Measurements from ENCODE around the gene TMEM63C. TPM values are rescaled to one million over a fixed set of nuclear protein-coding genes. Genes with fewer than 3 reads are reported as not detected.

TMEM63C gene
- total RNA-seq, 1 donor from 2014 or later = 0.92 TPM

DNA sequence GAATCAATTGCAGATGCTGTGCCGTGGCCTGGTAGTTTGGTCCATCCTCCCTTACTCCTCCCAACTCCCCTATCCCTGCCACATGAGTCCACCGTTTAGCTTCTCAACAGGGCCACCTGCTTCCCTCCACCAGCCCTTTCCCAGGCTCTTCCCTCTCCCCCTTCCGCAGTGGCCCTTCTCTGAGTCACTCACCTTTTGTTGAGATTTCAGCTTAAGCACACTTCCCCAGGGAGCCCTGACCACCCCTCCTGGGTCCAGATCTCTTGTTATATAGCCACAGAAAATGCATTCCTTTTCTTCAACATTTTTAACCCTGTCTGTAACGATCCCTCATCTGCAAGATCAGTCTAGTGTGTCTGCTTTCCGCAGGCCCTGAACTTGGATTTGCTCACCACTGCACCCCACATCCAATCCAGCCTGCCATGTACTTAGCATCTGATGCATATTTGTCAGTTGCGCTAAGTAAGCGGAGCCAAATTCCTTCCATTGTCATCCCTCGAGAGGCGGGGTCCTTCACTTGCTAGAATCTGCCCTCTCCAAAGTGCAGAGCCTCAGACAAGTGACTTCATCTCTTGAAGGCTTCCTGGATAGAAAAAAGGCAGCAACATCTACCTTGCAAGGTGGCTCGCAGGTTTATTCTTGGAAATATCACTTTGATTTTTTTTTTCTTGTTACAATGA is 41.1 kb downstream of the TMEM63C start:
- no peak for DNase-seq

GRCh38 chr14:77224212-77224611 is 42.6 kb downstream of the TMEM63C start:
- DNase-seq = no peak

- no peak for DNase-seq
Observed at GRCh38 chr14:77225254-77225653, 43.7 kb downstream of the TMEM63C start.

- no peak for DNase-seq
Observed at GRCh38 chr14:77225892-77226557, 44.4 kb downstream of the TMEM63C start.

- no peak for DNase-seq
Observed at GRCh38 chr14:77228056-77228455, 46.5 kb downstream of the TMEM63C start.

- no peak for DNase-seq
Observed at GRCh38 chr14:77230914-77231313, 49.3 kb downstream of the TMEM63C start.

- DNase-seq = no peak
Observed at GRCh38 chr14:77231721-77232120, 50.1 kb downstream of the TMEM63C start.

DNA sequence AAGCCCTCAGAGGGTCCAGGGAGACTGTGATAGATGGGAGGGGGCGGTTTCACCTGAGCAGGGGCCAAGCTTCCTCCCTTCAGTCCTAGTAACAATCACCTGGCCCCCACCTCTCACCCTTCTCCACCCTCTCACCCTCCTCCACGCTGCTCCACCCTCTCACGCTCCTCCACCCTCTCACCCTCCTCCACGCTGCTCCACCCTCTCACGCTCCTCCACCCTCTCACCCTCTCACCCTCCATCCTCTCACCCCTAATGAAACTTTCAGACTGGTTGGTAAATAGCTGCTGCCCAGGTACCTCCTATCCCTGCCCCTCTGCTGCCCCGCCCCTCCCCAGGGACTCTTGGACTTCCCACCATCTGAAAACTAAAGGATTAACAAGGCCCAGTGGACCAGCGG is 55.2 kb downstream of the TMEM63C start:
- no peak for DNase-seq

DNA sequence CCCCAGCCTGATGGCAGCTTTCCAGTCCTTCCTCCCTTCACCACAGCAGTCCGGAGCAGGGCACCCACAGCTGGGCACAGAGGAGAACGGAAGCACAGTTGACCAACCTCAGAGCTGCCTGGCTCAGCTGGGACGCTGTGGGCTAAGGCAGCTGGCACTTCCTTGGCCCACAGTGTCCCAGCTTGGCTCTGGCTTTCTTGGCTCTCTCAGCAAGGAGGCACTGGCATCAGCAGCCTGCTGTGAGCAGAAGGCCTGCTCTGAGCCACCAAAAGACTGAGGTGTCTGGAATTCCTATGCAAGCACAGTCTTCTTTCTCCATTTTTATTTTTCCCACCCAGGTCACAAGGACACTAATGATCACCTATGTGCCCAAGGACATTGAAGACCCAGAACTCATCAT is 56.8 kb downstream of the TMEM63C start:
- DNase-seq = no peak

DNA sequence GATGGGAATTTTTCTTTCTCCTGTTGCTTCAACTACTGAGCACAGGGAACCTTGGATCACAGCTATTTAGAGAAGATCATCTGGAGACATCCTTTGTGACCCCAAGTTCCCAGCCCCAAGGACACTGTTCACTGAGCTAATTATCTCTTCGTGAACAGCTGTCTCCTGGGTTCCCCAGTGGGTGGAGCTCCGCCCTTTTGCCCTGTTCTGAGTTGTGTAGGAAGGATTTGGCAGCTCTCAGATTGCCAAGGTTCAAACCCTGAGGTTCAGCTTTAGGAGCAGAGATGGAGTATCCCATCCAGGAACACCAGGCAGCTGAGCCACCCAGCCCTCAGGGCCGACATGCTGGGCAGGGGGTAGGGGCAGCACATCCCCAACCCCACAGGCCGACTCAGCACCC is 57.4 kb downstream of the TMEM63C start:
- DNase-seq = no peak

GRCh38 chr14:77239412-77239811 is 57.8 kb downstream of the TMEM63C start:
- DNase-seq = no peak

DNA sequence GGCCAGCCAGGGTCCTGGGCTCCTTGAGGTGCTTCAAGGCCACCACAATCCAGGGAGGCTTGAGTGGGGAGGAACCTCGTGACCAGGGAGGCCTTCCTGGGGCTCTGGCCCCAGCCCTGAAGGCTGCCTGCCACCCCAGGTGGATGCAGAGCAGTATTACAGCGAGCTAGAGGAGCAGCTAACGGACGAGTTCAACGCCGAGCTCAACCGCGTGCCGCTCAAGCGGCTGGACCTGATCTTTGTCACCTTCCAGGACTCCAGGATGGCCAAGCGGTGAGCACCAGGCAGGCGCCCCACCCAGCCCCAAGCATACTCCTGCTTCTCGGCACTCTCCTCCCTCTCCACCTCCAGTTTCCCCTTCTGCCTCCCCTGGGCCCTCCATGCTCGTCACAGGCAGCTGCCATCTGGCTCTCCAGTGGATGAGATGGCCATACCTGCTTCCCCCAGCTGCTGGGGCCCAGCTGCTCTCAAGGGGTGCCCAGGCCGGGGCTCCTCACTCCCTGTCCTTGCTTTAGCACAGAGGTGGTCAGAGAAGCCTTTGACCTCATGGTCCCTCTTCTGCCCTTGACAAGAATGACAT is 58.8 kb downstream of the TMEM63C start:
- no peak for DNase-seq

GRCh38 chr14:77241955-77242354 is 60.4 kb downstream of the TMEM63C start:
- DNase-seq = no peak

GRCh38 chr14:77242752-77243151 is 61.2 kb downstream of the TMEM63C start:
- no peak for DNase-seq

DNA sequence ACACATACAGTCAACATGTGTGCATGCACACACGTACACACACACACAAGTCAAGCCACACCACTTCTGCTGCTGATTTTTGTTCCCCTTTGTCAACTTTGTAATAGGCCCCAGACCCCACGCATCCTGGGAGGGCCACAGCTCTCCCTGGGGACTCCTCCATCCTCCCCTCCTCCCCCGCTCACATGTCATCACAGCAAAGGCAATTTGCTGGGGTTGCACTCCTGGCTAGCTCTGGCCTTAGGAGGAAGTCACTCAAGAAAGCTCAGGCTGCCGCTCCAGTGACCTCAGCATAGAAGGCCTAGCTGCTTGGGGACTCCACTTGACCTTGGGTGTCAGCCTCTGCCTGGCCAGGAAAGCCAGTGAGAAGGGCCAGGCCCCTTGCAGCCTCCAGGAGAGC is 62.3 kb downstream of the TMEM63C start:
- no peak for DNase-seq

DNA sequence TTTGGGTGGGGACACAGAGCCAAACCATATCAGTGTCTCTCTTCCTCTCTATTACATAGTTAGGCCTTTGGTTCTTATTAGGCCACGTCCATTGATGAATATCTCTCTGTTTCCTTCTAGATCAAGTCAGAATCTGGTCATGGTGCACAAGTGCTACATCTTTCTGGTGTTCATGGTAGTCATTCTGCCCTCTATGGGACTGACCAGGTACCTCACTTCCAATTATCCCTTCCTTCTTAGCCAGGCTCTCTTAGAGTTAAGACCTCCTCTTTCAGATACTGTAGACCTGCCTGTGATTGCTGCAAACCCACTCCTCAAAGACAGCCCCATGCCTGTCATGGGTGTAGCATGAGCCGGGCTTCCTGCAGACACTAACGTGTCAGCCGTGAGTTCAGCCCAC is 64.2 kb downstream of the TMEM63C start:
- DNase-seq = no peak

DNA sequence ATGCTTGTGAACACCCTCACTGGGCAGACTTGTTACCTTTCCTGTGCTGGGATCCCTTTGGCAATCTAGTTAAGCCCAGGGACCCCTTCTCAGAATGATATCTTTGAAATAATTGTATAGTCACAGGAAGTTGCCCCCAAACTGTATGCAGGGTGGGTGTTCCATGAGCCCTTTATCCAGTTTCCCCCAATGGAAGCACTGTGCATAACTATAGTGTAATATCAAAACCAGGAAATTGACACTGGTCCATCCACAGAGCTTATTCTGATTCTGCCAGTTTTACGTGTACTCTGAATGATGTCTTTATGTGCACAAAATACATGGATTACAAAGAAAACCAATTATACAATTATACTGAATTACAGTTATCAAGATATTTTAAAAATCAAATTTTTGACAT is 65.2 kb downstream of the TMEM63C start:
- no peak for DNase-seq

DNA sequence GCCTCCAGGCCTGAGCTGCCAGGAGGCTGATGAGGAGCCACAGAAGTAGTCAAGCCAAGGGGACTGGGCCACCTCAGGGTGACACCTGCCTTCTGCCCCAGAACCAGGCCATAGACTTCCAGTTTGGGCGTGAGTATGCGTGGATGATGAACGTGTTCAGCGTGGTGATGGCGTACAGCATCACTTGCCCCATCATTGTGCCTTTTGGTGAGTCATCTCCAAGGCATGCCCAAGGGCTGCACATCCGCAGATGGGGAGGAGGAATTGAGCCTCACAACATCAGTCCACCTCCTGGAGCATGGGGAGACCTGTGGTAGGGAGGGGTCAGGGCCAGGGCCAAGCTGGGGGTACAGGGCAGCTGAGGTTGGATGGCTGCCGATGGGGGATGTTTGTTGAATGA is 67.1 kb downstream of the TMEM63C start:
- no peak for DNase-seq

DNA sequence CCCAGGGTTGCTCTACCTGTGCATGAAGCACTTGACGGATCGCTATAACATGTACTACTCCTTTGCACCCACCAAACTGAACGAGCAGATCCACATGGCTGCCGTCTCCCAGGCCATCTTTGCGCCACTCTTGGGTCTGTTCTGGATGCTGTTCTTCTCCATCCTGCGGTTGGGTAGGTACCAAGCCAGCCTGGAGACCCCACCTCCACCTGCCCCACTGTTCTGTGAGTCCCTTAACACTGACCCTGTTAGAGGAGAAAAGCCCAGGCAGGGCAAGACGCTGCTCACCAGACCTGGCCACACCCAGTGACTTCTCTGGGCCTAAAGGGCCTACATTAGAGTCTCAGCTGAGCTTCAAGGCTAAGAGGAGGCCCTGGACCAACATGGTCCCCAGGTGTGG is 67.7 kb downstream of the TMEM63C start:
- no peak for DNase-seq

DNA sequence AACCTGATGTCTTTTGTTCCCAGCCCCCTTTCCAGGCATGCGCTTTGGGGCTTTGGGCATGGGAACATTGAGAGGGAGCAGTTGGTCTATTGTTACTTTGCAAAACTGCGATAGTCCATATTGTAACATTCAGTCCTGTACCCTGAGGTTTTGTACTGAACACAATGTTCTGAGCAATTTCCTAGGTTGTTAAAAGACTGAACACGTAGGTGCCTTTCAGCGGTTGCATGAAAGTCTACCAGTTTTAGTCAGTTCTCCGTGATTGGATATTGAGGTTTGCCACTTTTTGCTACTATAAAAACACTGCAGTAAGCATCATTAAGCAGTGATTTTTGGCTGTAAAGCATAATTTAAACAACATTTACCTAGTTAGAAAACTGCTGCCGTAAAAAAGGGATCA is 69.3 kb downstream of the TMEM63C start:
- DNase-seq = no peak

GRCh38 chr14:77251870-77252269 is 70.3 kb downstream of the TMEM63C start:
- DNase-seq = no peak

- DNase-seq = no peak
Observed at GRCh38 chr14:77253333-77254190, 72.0 kb downstream of the TMEM63C start.

- no peak for DNase-seq
Observed at GRCh38 chr14:77256694-77257093, 75.1 kb downstream of the TMEM63C start.
